Stimulated activated CD8-positive, alpha-beta memory T cell treated with anti-CD3 and anti-CD28 coated beads, Interleukin-2, amount 100 ng/mL, for 48 hours (primary cell): ENCODE results near the gene PITPNM2.

ENCODE experiments used
- DNase-seq, 2 donors: peaks; one replicate each; pipeline ENCODE4 v3.0.0-alpha.2; 2020; ENCODE audit warnings: low read depth in 2 of 2

The PITPNM2 gene

GRCh38 chr12:123150744-123151456, at the start of gene PITPNM2:
PITPNM2 (minus strand) TSS chr12:123151090; CDS start chr12:123034590, 116,500 bp downstream.
- DNase-seq = peak; percentile 44 to 53

DNA sequence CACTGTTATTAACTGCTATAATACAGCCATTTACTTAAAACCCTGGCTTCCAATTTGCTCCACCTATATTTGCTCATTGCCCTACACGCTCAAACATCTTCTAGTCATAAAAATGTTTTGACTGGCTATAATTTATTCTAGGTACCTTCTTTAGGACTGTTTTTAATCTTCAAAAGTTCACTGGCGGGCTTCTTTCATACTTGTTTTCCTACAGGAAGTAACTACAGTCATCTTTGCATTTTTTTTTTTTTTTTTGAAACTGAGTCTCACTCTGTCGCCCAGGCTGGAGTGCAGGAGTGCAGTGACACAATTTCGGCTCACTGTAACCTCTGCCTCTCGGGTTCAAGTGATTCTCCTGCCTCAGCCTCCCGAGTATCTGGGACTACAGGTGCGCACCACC, 49.5 kb upstream of the PITPNM2 start:
- DNase-seq = no peak

DNA sequence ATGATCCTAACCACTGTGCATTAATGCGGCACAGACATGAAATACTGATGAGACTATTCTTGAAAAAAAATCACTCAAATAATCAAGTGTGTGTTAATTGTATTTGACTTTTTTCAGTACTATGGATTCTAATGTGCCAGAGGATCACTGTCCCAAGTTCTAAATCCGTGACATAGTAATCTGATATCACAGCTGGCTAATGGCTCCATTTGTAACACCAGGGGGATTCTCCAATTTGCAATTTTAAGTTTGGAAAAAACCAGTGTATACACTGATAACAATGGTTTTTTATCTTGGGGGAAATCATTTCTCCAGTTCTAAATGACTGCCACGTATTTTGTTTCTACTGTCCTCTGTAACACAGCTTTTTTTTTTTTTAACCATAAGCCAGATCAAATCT, 49.0 kb upstream of the PITPNM2 start:
- DNase-seq = no peak

DNA sequence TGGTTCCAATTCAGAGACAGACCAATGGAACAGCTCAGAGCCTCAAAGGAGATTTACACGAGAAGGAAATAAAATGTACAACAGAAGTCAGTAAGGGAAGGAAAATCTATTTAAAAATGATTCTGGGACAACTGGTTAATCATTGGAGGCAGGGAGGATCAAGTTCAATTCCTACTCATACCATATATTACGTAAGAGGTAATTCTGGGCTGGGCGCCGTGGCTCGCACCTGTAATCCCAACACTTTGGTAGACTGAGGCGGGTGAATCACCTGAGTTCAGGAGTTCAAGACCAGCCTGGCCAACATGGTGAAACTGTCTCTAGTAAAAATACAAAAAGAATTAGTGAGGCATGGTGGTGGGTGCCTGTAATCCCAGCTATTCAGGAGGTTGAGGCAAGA, 36.7 kb upstream of the PITPNM2 start:
- no peak for DNase-seq

- no peak for DNase-seq
Observed at GRCh38 chr12:123180171-123180570, 29.3 kb upstream of the PITPNM2 start.

GRCh38 chr12:123171967-123172366, 21.1 kb upstream of the PITPNM2 start:
- no peak for DNase-seq

DNA sequence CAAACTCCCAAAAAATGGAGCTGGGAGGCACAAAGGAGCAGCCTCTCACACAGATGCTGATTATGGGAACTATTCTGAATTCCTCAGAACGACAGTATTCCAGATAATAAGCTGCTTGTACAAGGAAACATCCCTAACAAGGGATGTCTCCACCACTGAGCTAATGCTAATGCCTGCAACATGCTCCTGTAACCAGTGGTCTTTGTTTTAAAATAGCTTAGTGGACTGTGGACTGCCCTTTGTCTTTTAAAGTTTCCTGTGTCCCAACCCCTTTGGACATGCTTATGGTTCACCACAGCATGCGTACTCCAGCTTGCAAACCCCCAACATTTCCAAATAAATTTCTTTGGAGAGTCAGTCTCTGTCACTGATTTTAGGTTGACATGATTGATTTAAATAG, 16.4 kb upstream of the PITPNM2 start:
- DNase-seq = no peak

GRCh38 chr12:123165537-123165936, 14.6 kb upstream of the PITPNM2 start:
- DNase-seq = no peak

DNA sequence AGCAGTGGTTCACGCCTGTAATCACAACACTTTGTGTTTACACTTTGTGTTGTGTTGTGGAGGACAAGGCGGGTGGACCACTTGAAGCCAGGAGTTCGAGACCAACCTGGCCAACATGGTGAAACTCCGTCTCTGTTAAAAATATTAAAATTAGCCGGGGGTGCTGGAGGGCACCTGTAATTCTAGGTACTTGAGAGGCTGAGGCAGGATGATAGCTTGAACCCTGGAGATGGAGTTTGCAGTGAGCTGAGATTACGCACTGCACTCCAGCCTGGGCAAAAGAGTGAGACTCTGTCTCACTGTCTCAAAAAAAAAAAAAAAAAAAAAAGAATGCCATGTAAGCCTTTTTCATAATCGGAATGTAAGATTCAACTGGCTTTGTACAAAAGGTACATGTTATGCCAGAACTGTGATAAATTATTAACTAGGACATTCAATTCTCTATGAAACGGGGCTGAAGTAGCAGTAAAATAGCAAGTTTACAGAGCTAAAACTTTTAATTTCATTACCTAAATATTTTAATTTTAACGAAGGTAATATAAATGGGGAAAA, 13.9 kb upstream of the PITPNM2 start:
- no peak for DNase-seq

- DNase-seq = no peak
Observed at GRCh38 chr12:123164222-123164621, 13.3 kb upstream of the PITPNM2 start.

DNA sequence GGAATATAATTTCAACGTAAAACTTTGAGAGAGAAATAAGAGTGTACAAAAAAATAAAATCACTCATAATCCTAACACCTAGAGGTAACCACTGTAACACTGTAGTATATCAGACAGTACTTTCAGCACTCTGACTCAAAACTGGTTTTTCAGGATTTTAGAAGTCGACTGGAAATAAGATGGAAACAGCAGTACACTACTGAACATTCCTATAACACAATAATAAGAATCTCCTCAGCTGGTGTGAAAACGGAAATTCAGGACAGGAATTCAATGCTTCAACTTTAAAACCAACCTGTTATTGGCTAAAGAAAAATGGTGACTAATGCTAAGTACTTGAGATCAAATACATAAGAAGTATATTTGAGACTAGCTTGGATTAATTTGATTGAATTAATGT, 12.3 kb upstream of the PITPNM2 start:
- DNase-seq = no peak

- no peak for DNase-seq
Observed at GRCh38 chr12:123160801-123161487, 10.1 kb upstream of the PITPNM2 start.

- DNase-seq = no peak
Observed at GRCh38 chr12:123153906-123154305, 3.0 kb upstream of the PITPNM2 start.

GRCh38 chr12:123152833-123153232, 1.9 kb upstream of the PITPNM2 start:
- DNase-seq = no peak

GRCh38 chr12:123151457-123152454, 866 bp upstream of the PITPNM2 start:
- DNase-seq = no peak

- peak in 1 of 2 donors; percentile 32 for DNase-seq
Observed at GRCh38 chr12:123150275-123150743, 581 bp downstream of the PITPNM2 start.

DNA sequence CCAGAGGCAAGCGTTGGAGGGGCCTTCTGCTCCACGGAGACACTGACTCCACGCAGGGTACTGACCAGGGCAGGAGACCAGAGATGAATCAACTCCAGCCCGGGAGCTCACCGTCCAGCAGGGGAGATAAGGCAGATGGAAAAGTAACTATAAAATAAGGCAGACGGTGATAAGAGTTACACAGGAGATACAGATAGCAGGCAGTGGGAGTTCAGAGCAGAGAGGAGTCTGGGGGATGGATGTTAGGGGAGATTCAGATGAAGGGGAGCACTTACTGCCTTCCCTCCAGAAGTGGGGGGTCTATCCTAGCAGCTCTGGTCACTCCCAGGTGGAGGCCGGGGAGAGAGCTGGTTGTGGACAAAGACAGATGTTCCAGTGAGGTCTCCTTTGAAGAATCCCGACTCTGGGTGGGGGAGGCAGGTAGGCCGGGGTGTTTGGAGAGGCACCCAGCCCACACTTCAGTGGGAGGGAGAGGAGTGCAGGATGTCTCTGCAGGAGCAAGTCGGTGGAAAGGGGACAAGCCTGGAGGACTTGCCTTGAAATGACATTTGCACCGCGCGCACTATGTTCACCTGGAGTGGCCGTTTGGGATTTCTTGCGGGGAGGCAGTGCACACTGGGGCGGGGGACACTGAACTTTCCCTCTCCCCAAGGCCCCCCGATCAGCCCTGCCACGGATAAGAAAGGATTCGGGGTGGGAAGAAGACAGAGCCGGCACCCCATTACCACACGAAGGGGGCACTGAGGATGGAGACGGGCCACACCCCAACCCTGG, 1.2 kb downstream of the PITPNM2 start:
- no peak for DNase-seq

GRCh38 chr12:123149088-123149487, 1.8 kb downstream of the PITPNM2 start:
- DNase-seq = no peak

GRCh38 chr12:123148655-123149054, 2.2 kb downstream of the PITPNM2 start:
- no peak for DNase-seq

GRCh38 chr12:123148223-123148622, 2.7 kb downstream of the PITPNM2 start:
- no peak for DNase-seq

DNA sequence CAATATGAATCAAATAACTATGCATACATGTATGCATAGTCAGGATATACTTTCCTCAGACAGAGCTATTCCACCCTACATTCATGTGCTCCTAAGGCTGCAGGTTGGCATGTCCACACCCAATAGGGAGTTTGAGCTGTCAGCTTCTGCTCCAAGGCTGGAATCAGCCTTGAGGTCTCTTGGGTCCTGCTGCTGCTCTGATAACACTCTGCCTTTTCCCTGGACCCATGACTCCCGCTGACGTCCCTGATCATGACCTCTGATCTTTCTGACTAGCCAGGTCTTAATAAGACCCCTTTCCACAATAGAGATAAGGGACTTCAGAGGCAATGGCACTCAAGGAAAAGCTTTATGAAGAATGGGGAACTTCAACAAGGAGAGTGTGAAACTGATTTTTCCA, 5.7 kb downstream of the PITPNM2 start:
- DNase-seq = no peak
